ENCODE measurements around the gene ACER1.
"Not testable (repeated sequence)": the region's sequence is repeated elsewhere in the genome, so short reads cannot be mapped to it uniquely, and the experiment has no call there.

ACER1 gene

DNA sequence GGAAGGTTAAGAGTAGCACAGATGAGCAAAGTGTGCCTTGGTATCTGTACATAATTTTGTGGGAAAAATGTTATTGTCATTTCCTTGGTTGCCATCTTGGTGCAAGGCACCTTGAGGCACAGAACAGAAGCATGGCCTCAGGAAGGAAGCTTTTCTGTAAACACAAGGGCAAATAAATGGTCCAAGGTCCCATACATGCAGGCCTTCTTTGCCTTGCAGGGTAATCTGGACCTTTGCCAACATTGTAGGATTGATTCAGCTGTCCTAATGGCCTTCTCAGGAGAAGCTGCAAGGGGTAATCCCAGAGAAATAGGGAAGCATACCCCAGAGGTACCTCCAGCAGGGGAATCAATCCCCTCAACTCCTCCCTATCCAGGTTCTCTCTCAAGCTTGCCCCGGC lies 44.7 kb downstream of the ACER1 start:
- no peak for DNase-seq (ENCODE audit: low read depth in 2 of 2)

DNA sequence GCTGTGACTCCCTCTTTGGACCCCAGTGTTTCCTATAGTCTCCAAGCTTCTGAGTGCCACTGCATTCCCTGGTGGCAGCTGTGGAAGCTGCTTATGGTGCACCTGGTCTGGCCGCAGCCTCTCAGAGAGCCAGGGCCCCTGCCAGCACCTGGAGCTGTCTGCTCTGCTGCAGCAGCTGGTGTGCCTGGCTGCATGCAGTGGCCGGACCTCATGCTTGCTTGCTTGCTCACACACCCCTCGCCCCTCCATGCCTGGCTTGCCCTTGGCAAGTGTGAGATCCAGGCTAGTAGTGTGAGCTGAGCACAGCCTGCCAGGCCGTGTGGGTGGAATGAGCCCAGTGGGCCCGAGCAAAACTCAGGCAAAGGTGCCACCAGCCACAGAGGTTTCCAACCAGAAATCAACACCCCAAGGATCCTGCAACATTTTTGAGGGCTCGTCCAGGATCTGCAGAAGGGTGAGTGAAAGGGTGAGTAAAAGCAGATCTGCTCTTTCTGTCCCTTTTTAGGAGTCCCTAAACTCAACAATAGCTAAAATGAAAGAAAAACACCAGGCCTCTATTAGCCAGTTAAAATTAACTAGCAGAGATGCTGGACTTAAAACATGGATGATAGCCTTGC lies 46.0 kb downstream of the ACER1 start:
- DNase-seq (ENCODE audit: low read depth in 2 of 2) = no peak

DNA sequence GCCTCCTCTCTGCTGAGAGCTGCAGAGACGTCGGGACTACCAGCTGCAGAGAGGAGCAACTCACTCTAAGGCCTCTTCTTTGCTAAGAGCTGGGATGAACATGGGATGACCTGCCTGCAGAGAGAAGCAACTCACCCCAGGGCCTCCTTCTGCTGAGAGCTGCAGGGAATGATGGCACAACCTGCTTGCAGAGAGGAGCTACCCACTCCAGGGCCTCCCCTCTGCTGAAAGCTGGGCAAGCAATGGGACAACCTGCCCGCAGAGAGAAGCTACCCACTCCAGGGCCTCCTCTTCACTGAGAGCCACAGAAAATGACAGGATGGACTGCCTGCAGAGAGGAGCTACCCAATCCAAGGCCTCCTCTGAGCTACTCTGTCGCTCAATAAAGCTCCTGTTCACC lies 46.7 kb downstream of the ACER1 start:
- no peak for DNase-seq (ENCODE audit: low read depth in 2 of 2)

DNA sequence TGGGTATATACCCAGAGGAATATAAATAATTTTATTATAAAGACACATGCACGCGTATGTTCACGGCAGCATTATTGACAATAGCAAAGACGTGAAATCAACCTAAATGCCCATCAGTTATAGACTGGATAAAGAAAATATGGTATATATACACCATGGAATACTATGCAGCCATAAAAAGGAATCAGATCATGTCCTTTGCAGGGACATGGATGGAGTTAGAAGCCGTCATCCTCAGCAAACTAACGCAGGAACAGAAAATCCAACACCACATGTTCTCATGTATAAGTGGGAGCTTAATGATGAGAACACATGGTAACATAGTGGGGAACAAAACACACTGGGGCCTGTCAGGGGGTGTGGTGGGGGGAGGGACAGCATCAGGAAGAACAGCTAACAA lies 51.0 kb downstream of the ACER1 start:
- not testable (repeated sequence) for DNase-seq (ENCODE audit: low read depth in 2 of 2)

DNA sequence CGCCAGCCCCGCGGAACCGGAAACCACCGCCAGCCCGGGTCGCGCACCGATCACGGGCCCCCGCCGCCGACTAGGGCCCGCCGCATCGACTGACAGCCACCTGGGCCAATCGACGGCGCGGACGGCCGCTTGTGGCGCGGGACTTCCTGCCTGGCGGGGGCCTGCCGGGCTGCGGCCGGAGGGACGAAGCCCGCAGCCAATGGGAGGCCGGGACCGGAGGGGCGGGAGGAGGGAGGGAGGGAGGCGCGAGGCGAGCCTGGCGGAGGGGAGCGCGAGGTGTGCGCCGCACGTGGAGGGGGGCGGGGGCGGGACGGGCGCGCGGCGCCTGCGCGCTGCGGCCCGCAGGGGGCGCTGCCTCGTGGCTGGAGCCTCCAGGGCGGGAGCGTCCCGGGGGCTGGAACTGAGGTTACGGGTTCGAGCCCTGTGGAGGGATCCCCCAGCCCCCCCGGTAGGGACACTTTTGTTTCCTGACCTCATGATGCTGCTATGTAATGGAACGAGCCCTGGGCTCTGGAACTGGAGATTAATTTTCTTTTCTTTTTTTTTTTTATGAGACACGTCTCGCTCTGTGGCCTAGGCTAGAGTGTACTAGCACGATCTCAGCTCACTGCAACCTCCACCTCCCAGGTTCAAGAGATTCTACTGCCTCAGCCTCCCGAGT lies 53.4 kb downstream of the ACER1 start, which contains the start of gene MLLT1:
Gene MLLT1, minus strand, starts transcription at position 45 of the 661 bp plus-strand sequence. CDS start 191 bp downstream, outside the sequence.
- peak; percentile 92 to 93 for DNase-seq (ENCODE audit: low read depth in 2 of 2)

DNA sequence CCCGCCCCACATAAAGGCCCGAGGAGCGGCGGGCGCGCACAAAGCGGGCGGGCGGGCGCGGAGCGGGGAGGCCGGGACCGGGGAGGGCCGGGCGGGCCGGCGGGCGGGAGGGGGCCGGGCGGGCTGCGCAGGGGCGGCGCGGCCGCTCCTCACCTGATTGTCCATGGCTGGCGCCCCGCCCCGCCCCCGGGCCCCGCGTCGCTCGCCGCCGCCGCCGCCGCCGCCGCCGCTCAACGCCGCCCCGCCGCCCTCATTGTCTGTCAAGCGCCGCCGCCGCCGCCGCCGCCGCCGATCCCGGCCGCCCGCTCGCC lies 53.8 kb downstream of the ACER1 start:
- no peak for DNase-seq (ENCODE audit: low read depth in 2 of 2)

DNA sequence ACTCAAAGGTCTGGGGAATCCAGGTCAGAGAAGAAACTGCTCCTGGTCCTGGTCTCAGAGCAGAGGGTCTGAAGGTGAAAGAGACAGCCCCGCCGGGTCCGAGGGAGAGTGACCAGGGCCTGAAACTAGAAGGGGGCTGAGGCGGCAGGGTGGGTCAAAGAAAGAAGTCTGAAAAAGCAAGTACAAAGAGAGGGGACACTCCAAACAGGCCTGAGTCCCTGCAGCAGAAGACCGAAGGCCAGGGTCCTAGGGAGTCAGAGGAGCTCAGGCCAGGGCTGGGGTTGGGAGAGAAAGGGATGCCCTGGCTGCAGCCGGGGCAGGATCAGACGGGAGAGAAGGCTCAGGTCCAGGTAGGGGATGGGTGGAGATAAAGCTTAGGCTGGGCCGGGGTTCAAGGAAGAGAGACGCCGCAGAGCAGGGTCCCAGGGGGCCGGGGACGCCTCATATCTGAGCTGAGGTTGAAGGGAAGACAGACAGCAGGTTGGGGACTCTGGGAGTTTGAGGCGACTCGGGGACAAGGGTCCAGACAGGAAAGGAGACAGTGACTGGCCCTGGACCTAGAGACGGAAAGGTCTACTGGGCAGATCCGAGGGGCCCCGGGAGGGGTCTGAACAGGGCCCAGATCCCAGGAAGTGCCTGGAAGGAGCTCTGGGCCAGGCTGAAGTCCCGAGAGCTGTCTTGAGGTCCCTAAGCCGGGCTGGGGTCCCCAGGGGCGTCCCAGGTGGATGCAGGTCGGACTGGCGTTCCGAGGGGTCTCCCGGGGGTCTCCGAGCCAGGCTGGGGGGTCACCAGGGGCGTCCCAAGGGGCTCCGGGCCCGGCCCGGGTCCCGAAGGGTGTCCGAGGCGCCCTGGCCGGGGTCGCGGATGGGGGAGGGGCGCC lies 54.4 kb downstream of the ACER1 start:
- DNase-seq (ENCODE audit: low read depth in 2 of 2) = no peak

DNA sequence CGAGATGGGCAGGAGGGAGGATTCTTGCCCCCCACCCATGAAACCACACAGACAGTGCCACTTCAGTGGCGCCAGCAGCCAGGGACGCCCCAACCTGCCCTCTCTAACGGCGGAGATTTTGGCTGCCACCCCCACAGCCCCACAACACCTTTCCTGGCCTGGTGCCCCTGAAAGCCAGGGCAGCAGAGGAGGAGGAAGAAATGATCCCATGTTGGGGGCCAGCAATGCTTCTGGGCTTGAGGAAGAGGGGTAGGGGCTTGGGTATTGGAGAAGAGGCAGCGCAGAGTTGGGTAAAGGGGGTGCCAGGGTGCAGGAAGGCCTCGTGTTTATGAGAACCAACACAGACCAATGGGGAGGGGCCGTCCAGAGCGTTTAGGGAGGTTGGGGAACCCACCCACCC lies 55.4 kb downstream of the ACER1 start:
- no peak for DNase-seq (ENCODE audit: low read depth in 2 of 2)

DNA sequence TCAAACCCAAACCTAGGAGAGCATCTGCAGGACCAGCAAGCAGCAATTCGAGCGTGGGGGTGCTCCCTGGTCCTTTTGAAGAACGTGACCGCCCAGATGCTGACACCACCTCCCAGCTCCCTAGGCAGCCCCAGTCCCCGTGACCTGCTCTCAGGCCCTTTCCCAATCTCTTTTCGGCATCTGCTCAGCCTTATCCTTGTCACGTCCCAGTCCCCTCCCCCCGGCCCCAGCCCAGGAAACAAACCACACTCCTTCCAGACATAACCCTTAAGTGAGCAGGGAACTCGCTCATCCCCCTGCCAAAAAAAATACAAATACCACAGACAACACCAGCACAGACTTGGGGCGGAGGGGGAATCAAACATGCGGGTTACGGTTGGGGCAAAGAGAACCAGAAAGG lies 57.0 kb downstream of the ACER1 start:
- DNase-seq (ENCODE audit: low read depth in 2 of 2) = no peak

DNA sequence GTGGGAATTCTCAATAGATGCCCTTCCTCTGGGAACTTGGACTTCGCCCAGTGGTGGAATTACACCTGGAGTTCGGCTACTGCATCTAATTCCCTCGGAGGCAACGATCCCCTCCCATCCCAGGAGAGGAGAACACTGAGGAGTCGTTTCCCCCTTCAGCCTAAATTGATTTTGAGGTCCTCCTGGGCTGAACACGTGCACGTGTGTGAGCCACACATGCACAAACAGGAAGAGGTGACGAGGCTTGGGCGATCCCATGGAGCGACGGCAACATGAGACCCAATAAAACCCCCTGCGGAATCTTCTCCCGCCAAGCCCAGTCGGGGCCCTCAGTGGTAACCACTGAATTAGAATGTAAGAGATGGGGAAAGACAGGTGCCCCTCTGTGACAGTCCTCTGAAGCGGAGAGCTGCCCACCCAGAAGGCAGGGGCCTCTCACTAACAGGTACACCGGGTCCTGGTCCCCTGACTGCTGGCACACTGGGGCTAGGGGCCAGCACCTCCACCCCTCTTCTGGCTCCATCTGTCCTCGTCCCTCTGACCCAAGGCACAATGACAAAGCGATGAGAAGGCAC lies 58.2 kb downstream of the ACER1 start:
- no peak for DNase-seq (ENCODE audit: low read depth in 2 of 2)

DNA sequence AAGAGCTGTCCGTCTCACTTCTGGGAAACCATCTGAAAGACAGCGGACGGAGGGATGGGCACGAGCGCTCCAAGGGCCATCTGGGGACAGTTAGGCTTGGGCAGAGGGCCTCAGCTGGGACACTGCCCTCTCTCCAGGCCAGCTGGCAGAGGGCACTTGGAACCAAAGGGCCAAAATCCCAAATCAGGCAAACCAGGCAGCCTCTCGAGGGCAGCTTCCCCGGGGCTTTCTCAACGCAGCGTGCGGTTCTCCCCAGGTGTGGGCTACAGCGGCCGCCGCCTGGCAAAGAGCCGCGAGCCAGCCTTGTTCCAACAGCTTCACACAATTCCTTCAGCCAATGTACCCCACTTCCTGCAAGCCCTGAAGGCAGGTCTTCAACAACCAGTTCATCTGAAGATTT lies 58.7 kb downstream of the ACER1 start:
- DNase-seq (ENCODE audit: low read depth in 2 of 2) = no peak

DNA sequence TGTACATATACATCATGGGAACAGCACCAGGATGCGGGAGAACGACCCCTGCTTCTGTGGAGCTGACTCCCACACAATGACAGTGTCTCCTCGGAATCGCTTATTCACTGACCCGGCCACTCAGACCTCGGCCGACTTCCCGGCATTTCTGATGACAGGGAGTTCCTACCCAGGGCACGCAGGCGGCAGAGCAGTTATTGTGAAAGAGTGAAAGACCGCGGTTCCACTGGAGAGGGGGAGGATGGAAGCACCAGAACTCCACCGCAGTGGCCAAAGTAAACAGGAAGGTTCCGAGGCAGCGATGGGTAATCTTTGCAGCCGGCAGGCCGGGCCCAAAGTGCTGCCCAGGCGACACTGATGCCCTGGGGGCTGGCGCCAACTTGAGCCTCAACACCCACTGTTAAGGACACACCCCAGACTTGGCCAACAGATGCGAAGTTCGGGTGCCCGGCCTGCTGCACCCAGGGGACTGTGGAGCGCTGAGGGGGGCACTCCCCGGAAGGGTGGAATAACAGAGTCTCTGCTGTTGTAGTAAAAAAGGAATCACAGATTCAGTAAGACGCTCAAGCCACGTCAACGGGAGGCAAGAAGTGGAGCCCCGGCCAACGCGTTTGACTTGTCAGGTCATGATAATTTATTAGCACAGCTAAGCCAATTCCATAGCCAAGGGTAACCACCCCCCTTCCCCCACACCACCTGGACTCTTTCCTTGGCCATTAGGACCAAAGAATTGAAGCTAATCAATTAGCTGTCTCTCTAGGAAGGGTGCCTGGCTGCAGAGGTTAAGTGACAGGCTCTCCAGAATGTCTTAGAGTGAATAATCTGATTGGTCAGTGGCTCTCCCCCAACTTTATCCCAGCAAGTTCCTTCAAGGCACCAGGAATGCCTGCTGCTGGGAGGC lies 59.5 kb downstream of the ACER1 start:
- DNase-seq (ENCODE audit: low read depth in 2 of 2) = no peak

DNA sequence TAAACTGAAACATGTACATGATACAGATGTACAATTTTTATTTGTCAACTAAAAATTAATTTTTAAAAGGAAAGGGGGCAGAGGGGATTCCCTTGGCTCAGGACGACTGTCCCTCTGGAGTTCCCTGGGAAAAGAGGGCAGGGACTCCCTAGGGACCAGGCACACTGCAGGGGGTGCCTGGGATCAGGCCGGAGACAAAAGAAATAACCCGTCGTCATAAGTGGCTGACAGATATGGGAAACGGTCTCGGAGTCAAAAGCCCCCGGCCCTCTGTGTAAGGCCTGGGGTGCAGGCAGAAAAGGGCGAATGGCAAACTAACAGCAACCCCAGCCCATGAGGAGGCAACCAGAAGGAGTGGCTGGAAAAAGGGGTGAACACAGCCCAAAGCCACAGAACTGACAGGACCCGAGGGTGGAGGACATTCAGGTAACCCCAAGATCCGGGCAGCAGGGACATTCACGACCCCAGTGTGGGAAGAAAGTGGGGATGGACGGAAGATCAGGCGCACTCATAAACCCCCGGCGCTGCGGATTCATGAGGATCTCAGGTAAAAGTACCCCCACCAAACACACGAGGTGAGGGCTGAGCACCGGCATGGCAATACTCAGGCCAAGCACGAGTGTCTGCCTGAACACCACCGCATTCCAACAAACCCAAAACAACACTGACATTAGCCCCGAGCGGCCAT lies 60.4 kb downstream of the ACER1 start:
- no peak for DNase-seq (ENCODE audit: low read depth in 2 of 2)

DNA sequence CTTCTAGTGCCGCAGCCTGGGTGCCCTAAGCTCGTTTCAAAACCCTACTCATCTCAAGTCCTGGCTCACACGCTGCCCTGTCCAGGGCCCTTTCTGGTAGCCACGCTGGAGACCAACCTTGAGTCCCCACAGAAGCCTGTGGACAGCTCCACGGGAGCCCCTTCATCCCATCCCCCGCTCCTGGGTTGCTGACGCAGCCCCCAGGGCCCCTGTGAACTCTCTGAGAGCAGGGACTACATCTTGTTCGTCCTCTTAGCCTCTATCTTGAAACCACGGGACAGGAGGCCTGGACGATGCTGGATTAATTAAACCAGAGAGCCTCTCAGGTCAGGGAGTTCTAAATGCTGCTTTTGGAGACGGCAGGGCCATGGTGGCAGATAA lies 61.0 kb downstream of the ACER1 start:
- no peak for DNase-seq (ENCODE audit: low read depth in 2 of 2)

DNA sequence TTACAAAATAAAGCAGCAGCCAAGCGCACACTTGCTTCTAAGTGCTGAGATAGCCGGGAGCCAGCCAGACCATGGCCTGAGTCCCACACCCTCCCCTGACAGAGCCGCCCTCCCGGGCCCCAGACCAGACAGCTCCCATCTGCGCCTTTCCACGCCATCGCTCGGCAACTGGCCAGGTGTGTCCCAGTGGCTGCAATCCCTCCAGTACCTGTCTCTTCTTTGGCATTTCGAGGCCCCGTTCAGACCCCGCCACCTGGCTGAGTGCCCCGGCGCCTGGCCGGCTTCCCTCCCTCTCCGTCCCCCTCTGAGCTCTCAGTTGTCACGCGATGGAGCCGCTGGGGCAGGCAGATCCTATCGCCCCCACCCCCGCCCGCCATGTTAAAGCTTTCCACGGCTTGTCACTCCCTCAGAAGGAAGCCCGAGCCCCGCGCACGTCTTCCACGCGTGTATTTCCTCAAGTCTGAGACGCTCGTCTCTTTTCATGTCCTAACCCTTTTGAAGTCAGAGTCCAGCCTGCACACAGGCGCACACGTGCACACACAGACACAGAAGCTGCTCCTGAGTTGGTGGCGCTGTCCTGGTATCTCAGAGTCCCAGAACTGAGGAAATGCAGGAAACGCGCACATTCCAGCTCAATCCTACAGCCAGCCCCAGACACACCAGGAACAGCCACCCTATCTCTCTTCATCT lies 61.5 kb downstream of the ACER1 start:
- DNase-seq (ENCODE audit: low read depth in 2 of 2) = no peak

DNA sequence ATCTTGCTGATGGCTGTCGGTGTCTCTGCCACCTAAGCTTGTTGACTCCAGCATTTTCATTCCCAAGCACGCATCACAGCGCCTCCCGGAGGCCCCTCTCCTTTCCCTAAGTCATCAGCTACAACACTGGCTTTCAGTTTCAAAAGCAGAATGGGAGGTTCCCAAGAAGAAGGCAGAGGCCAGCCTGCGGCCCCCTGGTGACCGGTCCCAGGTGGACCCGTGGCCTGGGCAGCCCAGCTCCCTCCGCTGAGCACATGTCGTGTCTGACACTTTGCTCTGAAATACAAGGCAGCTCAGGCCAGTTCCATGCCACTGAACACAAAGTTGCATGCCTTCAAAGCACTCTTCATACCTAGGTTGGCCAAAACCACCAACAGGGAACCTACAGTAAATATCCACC lies 62.2 kb downstream of the ACER1 start:
- DNase-seq (ENCODE audit: low read depth in 2 of 2) = no peak

DNA sequence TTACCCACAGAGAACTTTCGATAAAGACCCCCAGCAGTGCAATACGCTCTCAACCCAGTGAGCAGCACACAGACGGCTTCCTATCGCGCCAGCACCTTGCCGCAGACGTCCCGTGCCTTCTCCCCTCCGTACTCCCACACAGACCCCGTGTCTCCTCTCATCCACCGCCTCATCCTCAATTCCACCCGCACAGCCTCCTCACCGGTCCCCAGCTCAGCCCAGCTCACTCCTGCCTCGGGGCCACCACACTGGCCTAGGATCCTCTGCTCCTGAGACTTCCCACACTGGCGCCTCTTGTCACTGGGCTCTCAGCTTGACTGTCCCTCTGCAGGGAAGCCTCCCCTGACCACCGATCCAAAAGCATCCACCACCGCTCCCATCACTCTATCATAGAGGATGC lies 62.6 kb downstream of the ACER1 start:
- DNase-seq (ENCODE audit: low read depth in 2 of 2) = no peak

DNA sequence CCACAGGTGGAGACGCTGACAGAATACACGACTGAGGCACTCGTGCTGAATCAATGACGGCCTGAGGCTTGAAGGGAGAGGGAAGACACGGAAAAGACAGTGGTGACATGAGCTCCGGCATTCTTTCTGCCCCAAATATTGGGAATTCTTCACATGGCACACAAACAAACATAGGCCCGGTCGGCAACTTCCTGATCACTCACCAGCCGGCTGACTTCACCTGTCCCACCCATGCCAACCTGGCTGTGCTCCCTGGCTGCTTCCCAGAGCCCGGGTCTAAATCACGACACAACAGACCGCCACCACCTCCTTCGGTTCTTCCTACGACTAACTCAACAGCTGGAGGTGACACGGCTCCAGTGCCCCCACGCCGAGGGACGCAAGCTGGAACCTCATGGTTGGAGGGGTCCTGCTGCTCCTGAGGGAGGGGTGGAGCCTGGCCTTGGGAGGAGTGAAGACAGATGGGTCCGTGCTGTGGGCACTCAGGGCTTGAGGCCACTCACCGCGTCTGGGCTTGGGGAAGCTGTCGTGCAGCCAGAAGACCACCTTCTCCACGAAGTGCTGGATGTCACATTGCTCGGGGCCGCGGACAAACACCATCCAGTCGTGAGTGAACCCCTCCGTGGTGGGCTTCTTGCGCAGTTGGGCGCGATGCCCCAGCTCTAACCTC lies 63.2 kb downstream of the ACER1 start:
- no peak for DNase-seq (ENCODE audit: low read depth in 2 of 2)

DNA sequence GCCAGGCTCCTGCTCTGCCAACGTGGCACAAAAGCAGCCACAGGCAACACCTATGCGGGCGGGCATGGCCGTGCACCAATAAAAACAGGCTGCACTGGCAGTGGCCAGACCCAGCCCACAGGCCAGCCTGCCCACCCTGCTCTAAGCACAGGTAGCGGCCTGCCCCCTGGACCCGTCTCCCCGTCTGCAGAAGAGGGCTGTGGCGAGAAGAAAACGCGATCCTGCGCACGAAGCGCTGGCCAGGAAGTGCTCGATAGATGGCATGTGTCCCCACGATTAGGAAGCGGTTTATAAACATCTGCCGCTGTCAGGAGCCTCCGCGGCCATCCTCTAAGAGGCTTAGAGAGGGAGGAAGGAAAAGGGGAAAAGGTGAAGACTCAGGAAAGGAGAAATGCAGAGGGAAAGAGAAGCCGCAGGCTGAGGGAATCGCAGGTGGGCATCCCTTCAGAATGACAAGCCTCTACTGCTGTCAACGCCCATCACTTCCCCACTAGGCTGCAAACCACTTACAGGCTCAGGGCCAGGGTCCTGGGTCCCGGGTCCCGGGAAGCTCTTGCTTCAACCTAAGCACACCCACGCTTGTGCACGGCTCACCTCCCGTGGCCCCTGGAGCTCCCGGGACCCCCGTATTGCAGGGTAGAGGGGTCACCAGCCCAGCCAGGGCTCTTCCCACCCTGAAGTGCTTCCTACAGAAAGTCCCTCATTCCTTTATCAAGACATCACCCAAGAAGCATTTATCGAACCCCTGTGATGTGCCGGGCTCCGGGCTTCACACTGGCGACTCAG lies 64.1 kb downstream of the ACER1 start:
- no peak for DNase-seq (ENCODE audit: low read depth in 2 of 2)
